Panc1 (cell line): ENCODE data around the gene SPATC1L. TPM values are rescaled to one million over a fixed set of nuclear protein-coding genes. Genes with fewer than 3 reads are reported as not detected.

Source experiments
- ATAC-seq: fragments of 200-7000 bp; cut with Tn5 transposase; 2 replicates; pipeline ENCODE4 v1.9.1; 2020; ENCODE audit warnings: mild to moderate bottlenecking, moderate library complexity
- BruUV-seq: library from RNA; stranded (reverse); fragments of 400-500 nt; replicated peaks from 2 replicates; lab custom pipeline; 2021; lab: Mats Ljungman, UMichigan
- CTCF ChIA-PET: fragments of 300-600 bp; sonication (Branson Sonifier 250); formaldehyde crosslinking; loops from one replicate; lab custom pipeline; 2022; ENCODE audit warnings: antibody characterized with exemption; lab: Charles Lee
- POLR2A ChIA-PET: fragments of 300-600 bp; sonication (Branson Sonifier 250); formaldehyde crosslinking; loops from one replicate; lab custom pipeline; 2022; ENCODE audit warnings: antibody characterized with exemption; lab: Charles Lee
- DNase-seq: peaks from one replicate; pipeline ENCODE4 v3.0.0-alpha.2; 2010; ENCODE audit warnings: low read depth, low spot score
- H3K27ac ChIP-seq: 2 replicates; pipeline ENCODE4 v1.5.1; 2011; ENCODE audit warnings: mild to moderate bottlenecking, low read length, inconsistent platforms
- H3K27me3 ChIP-seq: fragments of 200-500 bp; sonication (Bioruptor generic); 2 replicates; pipeline ENCODE4 v1.6.0; 2014; ENCODE audit warnings: low read length, inconsistent platforms; ENCODE audit not compliant: control insufficient read depth, insufficient read depth
- H3K36me3 ChIP-seq: fragments of 200-500 bp; sonication (Bioruptor generic); 2 replicates; pipeline ENCODE4 v1.5.1; 2014; ENCODE audit warnings: inconsistent platforms, mild to moderate bottlenecking, low read length, moderate library complexity; ENCODE audit not compliant: control insufficient read depth, insufficient read depth
- H3K4me1 ChIP-seq: 2 replicates; pipeline ENCODE4 v1.5.1; 2011; ENCODE audit warnings: inconsistent platforms, mild to moderate bottlenecking, low read length, moderate library complexity; ENCODE audit not compliant: control insufficient read depth, insufficient read depth
- H3K4me3 ChIP-seq, 2 experiments: 2 replicates each; pipeline ENCODE4 v1.5.1; 2011 to 2012; ENCODE audit warnings: low read depth in 2 of 2, low read length in 2 of 2, mild to moderate bottlenecking in 2 of 2, inconsistent platforms in 1 of 2, moderate library complexity in 1 of 2
- H3K9me3 ChIP-seq: fragments of 200-500 bp; sonication (Bioruptor generic); 2 replicates; pipeline ENCODE4 v1.5.1; 2014; ENCODE audit warnings: low read depth, mild to moderate bottlenecking, inconsistent platforms, low read length, moderate library complexity; ENCODE audit not compliant: control insufficient read depth, insufficient read depth
- CTCF ChIP-seq: fragments of 450-650 bp; IDR thresholded peaks from 2 replicates; pipeline ENCODE4 v1.5.1; 2017; ENCODE audit warnings: mild to moderate bottlenecking
- POLR2AphosphoS5 ChIP-seq: IDR thresholded peaks from 2 replicates; pipeline ENCODE4 v1.6.1; 2012; ENCODE audit warnings: mild to moderate bottlenecking, low read depth, low read length, moderate library complexity
- SIN3A ChIP-seq: IDR thresholded peaks from 2 replicates; pipeline ENCODE4 v1.6.1; 2012; ENCODE audit warnings: low read depth, mild to moderate bottlenecking, low read length, moderate library complexity, borderline replicate concordance; ENCODE audit not compliant: insufficient read depth
- TCF7L2 ChIP-seq: IDR thresholded peaks from 2 replicates; pipeline ENCODE4 v1.6.1; 2011; ENCODE audit warnings: mild to moderate bottlenecking, low read depth, low read length, inconsistent platforms
- in situ Hi-C: cut with HindIII; loops from 2 replicates; pipeline ENCODE4 v1.10.0; 2016; ENCODE audit warnings: low sequenced_read_pairs, low pct_unique_long_range_greater_than_20kb
- intact Hi-C: fragments of 100-400 bp; cut with micrococcal nuclease; formaldehyde crosslinking; loops from one replicate; pipeline ENCODE4 v1.10.0; 2022; ENCODE audit not compliant: unreplicated experiment
- total RNA-seq: library from RNA; stranded (reverse); gene quantifications from one replicate; pipeline ENCODE4 v1.2.1, GENCODE V29; 2021; ENCODE audit not compliant: unreplicated experiment
- TF ChIP-seq, protein P1 (sequence below), 2 experiments: IDR thresholded peaks; 2 replicates each; pipeline ENCODE4 v1.6.1; 2011 to 2012; ENCODE audit warnings: low read depth in 2 of 2, control low read depth in 1 of 2, low read length in 1 of 2, mild to moderate bottlenecking in 1 of 2, moderate library complexity in 1 of 2; ENCODE audit not compliant: insufficient read depth in 1 of 2

Gene SPATC1L
- total RNA-seq, 1 experiment from 2014 or later, result 0.26 TPM

- in situ Hi-C loops, result no loop called here
- no peaks in the 10 kb centered on the region for H3K36me3 ChIP-seq
- POLR2A ChIA-PET, result no interaction called here
Observed at GRCh38 chr21:46122758-46123683, 61.2 kb downstream of the SPATC1L start.

GRCh38 chr21:46122237-46122671 is 62.0 kb downstream of the SPATC1L start:
- DNase-seq (no peak), ATAC-seq (peak; percentile 59; the same call in 1 of the 2 replicates)
- no peak for TF ChIP-seq TCF7L2
- Histone ChIP-seq H3K4me3 (no peak overlapping the region), H3K27ac (no peak overlapping the region), H3K27me3 (no peaks in the 10 kb centered on the region), H3K9me3 (no peaks in the 10 kb centered on the region), H3K36me3 (no peaks in the 10 kb centered on the region), H3K4me1 (no peaks in the 10 kb centered on the region)
- in situ Hi-C loops, result no loop called here
- no TSS peak for BruUV-seq
- ChIA-PET POLR2A (no interaction called here), CTCF (no interaction called here)
- intact Hi-C loops, result no loop called here

More at GRCh38 chr21:46122758-46123683, 61.2 kb downstream of the SPATC1L start:
- no TSS peak for BruUV-seq
- ATAC-seq (no peak), DNase-seq (no peak)
- CTCF ChIA-PET, result no interaction called here
- Histone ChIP-seq H3K9me3 (no peaks in the 10 kb centered on the region), H3K27me3 (no peaks in the 10 kb centered on the region), H3K4me3 (no peak overlapping the region), H3K4me1 (no peaks in the 10 kb centered on the region), H3K27ac (no peak overlapping the region)
- TF ChIP-seq TCF7L2 (no peak), POLR2AphosphoS5 (no peak), CTCF (no peak), SIN3A (no peak)
- TF ChIP-seq, protein P1, sequence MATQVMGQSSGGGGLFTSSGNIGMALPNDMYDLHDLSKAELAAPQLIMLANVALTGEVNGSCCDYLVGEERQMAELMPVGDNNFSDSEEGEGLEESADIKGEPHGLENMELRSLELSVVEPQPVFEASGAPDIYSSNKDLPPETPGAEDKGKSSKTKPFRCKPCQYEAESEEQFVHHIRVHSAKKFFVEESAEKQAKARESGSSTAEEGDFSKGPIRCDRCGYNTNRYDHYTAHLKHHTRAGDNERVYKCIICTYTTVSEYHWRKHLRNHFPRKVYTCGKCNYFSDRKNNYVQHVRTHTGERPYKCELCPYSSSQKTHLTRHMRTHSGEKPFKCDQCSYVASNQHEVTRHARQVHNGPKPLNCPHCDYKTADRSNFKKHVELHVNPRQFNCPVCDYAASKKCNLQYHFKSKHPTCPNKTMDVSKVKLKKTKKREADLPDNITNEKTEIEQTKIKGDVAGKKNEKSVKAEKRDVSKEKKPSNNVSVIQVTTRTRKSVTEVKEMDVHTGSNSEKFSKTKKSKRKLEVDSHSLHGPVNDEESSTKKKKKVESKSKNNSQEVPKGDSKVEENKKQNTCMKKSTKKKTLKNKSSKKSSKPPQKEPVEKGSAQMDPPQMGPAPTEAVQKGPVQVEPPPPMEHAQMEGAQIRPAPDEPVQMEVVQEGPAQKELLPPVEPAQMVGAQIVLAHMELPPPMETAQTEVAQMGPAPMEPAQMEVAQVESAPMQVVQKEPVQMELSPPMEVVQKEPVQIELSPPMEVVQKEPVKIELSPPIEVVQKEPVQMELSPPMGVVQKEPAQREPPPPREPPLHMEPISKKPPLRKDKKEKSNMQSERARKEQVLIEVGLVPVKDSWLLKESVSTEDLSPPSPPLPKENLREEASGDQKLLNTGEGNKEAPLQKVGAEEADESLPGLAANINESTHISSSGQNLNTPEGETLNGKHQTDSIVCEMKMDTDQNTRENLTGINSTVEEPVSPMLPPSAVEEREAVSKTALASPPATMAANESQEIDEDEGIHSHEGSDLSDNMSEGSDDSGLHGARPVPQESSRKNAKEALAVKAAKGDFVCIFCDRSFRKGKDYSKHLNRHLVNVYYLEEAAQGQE (IDR thresholded peaks at IDR 0.05; ENCODE audit: insufficient read depth in 1 of 2, low read depth in 2 of 2, low read length in 1 of 2), result no peak
- intact Hi-C loops, result no loop called here
